Measurements from ENCODE around the gene TBC1D22B.

The TBC1D22B gene

DNA sequence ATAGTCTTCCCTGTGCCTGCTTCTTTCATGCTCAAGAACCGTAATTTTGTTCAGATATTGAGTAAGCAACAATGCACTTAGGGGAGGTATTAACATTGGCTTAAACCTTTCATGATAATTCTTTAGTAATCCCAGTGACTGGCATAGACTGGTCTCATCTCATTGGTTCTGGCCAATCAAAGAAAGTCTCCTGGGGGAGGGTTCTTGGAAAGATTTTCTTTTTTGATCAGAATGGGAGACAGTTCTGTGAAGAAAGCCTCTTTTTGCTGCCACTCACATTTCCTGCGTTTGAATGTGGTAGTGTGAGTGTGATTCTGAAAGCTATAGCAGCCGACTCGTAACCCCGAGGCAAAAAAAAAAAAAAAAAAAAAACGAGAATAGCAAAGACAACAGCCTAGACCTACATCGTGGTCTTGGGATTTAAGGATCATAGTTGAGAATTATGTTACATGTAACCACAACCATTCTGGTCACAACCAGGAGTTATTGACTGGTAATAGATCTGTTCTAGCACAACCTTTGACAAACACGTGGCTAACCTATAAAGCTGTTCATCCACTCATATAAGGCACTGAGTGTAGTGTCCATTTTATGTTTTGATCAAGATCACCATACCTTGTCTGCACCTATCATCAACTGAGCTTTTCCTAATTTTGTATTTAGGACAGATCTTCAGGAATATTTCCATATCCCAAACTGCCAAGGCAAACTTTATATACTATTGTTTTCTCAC, 15.4 kb downstream of the TBC1D22B start:
- TF ChIP-seq, protein P1, sequence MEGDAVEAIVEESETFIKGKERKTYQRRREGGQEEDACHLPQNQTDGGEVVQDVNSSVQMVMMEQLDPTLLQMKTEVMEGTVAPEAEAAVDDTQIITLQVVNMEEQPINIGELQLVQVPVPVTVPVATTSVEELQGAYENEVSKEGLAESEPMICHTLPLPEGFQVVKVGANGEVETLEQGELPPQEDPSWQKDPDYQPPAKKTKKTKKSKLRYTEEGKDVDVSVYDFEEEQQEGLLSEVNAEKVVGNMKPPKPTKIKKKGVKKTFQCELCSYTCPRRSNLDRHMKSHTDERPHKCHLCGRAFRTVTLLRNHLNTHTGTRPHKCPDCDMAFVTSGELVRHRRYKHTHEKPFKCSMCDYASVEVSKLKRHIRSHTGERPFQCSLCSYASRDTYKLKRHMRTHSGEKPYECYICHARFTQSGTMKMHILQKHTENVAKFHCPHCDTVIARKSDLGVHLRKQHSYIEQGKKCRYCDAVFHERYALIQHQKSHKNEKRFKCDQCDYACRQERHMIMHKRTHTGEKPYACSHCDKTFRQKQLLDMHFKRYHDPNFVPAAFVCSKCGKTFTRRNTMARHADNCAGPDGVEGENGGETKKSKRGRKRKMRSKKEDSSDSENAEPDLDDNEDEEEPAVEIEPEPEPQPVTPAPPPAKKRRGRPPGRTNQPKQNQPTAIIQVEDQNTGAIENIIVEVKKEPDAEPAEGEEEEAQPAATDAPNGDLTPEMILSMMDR (conservative IDR thresholded peaks at IDR 0.05) = no peak
- H3K27ac ChIP-seq = no peak overlapping the region; the same call in 1 of the 2 replicates

DNA sequence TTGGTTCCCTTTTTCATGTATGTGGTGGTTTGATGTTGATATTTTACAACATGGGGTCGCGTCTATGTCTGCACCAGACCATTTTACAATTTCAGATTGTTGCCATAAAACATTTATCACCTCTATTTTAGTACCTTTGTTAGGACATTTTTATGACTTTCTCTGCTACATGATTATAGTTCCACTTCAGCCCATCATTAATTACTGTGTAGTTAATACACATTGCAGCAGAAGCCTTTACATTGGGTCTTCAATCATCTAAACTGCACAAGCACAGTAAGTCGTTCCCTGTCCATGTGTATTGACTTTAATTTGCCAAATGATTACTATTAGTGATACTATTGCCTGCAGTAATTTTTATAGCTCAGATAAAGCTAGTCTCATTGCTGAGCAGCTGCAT, 16.1 kb downstream of the TBC1D22B start:
- TF ChIP-seq, protein P1 (conservative IDR thresholded peaks at IDR 0.05) = no peak
- no peak overlapping the region; the same call in 1 of the 2 replicates for H3K27ac ChIP-seq

DNA sequence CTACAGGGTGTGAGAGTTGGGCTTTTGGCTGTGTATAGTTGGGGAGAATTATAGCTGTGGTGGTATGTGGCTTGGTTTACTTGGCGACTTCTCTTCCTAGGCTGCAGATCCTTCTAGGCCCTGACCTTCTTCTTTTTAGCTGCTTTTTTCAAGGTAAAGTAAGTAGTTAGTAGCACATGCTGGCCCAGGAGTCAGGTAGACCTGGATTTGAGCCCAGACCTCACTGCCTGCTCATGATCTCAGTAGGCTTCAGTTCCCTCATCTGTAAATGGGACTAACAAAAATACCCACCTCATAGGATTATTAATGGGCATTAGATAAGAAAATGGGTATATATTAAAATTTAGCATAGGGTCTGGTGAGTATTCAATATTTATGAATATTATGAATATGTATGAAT, 17.8 kb downstream of the TBC1D22B start:
- H3K27ac ChIP-seq = no peak overlapping the region

DNA sequence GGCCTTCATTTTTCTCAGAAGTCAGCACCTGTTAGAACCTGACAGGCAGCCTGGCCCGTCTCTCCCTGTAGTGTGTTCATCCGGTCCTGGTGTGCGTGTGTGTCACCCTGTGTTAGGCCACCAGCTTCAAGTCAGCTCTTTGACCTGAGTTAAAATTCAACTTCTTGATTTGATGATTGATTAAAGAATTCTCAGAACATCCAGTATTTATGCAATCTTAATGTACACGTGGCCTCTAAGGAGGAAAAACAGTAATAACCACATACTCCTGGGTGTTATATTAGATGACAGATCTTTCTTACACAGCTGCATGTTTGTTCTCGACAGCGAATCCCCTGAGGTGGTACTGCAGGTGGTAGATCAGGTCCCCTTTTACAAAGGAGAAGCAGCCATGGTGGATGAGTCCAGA, 19.4 kb downstream of the TBC1D22B start:
- no peak overlapping the region for H3K27ac ChIP-seq
- TF ChIP-seq, protein P1 (conservative IDR thresholded peaks at IDR 0.05) = no peak

More for the DNA sequence above, 17.8 kb downstream of the TBC1D22B start:
- TF ChIP-seq, protein P1 (conservative IDR thresholded peaks at IDR 0.05) = no peak

DNA sequence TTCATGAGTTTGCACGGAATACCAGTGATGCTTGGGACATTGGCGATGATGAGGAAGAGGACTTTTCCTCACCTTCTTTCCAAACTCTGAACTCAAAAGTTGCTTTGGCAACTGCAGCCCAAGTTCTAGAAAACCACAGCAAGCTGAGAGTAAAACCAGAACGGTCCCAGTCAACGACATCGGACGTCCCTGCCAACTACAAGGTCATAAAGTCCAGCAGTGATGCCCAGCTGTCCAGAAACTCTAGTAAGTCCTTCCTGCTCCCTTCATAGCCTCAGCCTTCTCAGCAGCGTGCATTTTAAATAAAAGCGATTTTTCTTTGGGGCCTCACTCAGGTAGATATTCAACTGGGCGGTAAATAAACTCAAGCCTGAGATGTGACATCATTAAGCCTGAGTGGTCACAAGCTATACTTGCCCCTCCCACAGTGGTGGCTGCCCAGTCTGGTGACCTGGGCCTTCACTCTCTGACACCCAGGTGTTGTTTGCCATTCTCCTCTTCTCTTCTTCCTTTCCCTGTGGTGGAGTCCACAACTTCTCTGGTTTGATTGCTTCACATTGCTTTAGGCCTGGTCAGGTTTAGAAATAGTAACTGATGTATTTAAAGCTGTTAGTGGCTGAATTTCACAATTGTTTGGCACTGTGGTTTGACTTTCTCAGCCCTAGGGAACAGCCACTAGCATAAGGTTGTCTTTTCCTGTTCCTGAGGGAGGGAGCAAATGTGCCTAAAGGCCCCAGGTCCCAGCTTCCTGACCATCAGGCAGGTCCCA, 22.0 kb downstream of the TBC1D22B start:
- no peak overlapping the region for H3K27ac ChIP-seq
- TF ChIP-seq, protein P1 (conservative IDR thresholded peaks at IDR 0.05) = no peak

DNA sequence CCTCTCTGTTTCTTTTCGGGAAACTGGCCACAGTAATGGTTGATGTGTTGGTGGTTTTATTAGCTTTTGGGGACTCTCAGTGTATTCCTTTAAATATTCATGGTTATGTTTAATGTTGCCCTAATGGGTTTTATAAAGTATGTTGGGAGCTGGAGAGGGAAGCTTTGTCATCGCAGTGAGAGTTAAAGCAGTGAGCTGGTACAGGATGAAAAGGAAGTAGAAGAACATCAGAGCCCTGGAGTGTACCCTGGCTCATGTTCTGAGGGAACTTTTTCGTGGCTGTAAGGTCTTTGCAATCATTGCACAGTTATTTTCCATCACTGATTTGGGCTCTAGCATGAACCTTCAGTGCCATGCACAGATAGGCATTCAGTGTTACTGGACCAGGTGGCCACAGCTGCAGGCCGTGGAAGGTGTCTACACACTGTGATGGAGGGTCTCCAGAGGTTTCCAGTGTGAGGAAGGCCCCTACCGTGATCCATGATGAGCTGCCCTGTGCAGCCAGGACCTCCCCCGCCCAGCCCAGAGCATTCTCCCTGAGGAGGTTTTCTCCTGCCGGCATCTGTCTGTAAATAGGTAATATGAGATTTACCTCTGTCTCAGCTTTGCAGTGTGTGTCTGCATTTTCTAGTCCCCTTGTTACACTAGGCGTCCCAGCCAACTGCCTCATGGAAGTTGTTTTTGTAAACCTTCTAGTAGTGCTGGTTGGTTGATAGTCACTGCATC, 22.8 kb downstream of the TBC1D22B start:
- no peak overlapping the region for H3K27ac ChIP-seq
- TF ChIP-seq, protein P1 (conservative IDR thresholded peaks at IDR 0.05) = no peak

DNA sequence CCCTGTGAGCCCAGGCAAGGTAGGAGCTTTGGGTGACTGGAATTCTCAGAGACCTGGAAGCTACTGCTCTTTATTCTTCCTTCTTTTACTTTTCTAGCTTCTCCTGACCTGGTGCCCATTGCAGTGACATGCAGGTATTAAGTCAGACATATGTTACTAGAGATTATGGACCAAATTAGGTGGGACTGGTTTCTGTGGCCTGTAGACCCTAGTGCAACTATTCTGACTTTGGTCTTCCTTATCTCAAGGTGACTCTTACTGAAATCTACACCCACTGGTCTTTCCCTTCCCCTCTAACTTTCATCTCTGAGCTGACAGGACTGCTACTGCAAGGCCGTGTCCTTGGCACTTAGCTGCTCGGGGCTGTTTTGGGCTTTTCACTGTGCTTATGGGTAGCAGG, 24.8 kb downstream of the TBC1D22B start:
- TF ChIP-seq, protein P1 (conservative IDR thresholded peaks at IDR 0.05) = no peak
- no peak overlapping the region for H3K27ac ChIP-seq
